Hepatocyte (in vitro differentiated cells): Measurements from ENCODE around the gene GALNTL6. TPM values are rescaled to one million over a fixed set of nuclear protein-coding genes. Genes with fewer than 3 reads are reported as not detected.
"Not testable (repeated sequence)": the region's sequence is repeated elsewhere in the genome, so short reads cannot be mapped to it uniquely, and the experiment has no call there.

Source experiments
- DNase-seq: peaks from one replicate; pipeline ENCODE4 v3.0.0-alpha.2; 2016; ENCODE audit warnings: low spot score
- H2AFZ ChIP-seq: fragments of 200-600 bp; sonication (generic); 2 replicates; pipeline ENCODE4 v1.6.0; 2016; ENCODE audit warnings: antibody characterized with exemption, mild to moderate bottlenecking
- H3K27ac ChIP-seq: fragments of 200-600 bp; sonication (generic); 2 replicates; pipeline ENCODE4 v1.5.1; 2016; ENCODE audit warnings: mild to moderate bottlenecking
- H3K27me3 ChIP-seq: fragments of 200-600 bp; sonication (generic); 2 replicates; pipeline ENCODE4 v1.6.1; 2016
- H3K36me3 ChIP-seq: fragments of 200-600 bp; sonication (generic); replicated peaks from 2 replicates; pipeline ENCODE4 v1.5.1; 2016; ENCODE audit warnings: low read depth; ENCODE audit not compliant: insufficient read depth
- H3K4me1 ChIP-seq: fragments of 200-600 bp; sonication (generic); 2 replicates; pipeline ENCODE4 v1.5.1; 2016; ENCODE audit warnings: mild to moderate bottlenecking, moderate library complexity; ENCODE audit not compliant: insufficient read depth
- H3K4me2 ChIP-seq: fragments of 200-600 bp; sonication (generic); 2 replicates; pipeline ENCODE4 v1.6.0; 2016
- H3K4me3 ChIP-seq: fragments of 200-600 bp; sonication (generic); 2 replicates; pipeline ENCODE4 v1.5.1; 2016; ENCODE audit warnings: mild to moderate bottlenecking
- H3K79me2 ChIP-seq: fragments of 200-600 bp; sonication (generic); 2 replicates; pipeline ENCODE4 v1.6.0; 2017; ENCODE audit warnings: mild to moderate bottlenecking
- H3K9me2 ChIP-seq: fragments of 200-600 bp; sonication (generic); replicated peaks from 2 replicates; pipeline ENCODE4 v1.6.0; 2017; ENCODE audit warnings: mild to moderate bottlenecking; ENCODE audit not compliant: insufficient read depth
- H3K9me3 ChIP-seq: fragments of 200-600 bp; sonication (generic); 2 replicates; pipeline ENCODE4 v1.5.1; 2016; ENCODE audit warnings: low read depth, mild to moderate bottlenecking
- H4K20me1 ChIP-seq: fragments of 200-600 bp; sonication (generic); 2 replicates; pipeline ENCODE4 v1.6.0; 2016; ENCODE audit warnings: mild to moderate bottlenecking; ENCODE audit not compliant: insufficient read depth, poor library complexity, severe bottlenecking
- CTCF ChIP-seq: fragments of 200-600 bp; sonication (generic); IDR thresholded peaks from 2 replicates; pipeline ENCODE4 v1.5.1; 2016; ENCODE audit warnings: antibody characterized with exemption, mild to moderate bottlenecking; ENCODE audit not compliant: poor library complexity
- EZH2 ChIP-seq: fragments of 200-600 bp; sonication (generic); IDR thresholded peaks from 2 replicates; pipeline ENCODE4 v1.6.1; 2016; ENCODE audit warnings: antibody characterized with exemption, mild to moderate bottlenecking, borderline replicate concordance
- EZH2phosphoT487 ChIP-seq: fragments of 200-600 bp; sonication (generic); IDR thresholded peaks from one replicate; pipeline ENCODE4 v1.6.1; 2018; ENCODE audit warnings: antibody characterized with exemption, mild to moderate bottlenecking, low read depth, moderate library complexity; ENCODE audit not compliant: unreplicated experiment, severe bottlenecking
- whole genome bisulfite sequencing: methylation state at CpG from one replicate; pipeline ENCODE4 v1.1.6; 2016; ENCODE audit warnings: low lambda C conversion rate; ENCODE audit errors: missing lambda C conversion rate; 5-methylcytosine and 5-hydroxymethylcytosine counted together
- polyA plus RNA-seq: library from polyadenylated mRNA; unstranded; fragments of >200 nt; fragmentation: Nextera tagmentation; extraction: Ambion mirVana; gene quantifications from 2 replicates; pipeline ENCODE4 v1.2.1, GENCODE V29; 2016
- total RNA-seq: library from RNA; depleted of rRNA; stranded (reverse); fragments of >200 nt; gene quantifications from 2 replicates; pipeline ENCODE4 v1.2.3, GENCODE V29; 2014

GALNTL6 gene
- total and polyA plus RNA-seq, 2 experiments from 2014 or later: 0.53 to 0.74 TPM

DNA sequence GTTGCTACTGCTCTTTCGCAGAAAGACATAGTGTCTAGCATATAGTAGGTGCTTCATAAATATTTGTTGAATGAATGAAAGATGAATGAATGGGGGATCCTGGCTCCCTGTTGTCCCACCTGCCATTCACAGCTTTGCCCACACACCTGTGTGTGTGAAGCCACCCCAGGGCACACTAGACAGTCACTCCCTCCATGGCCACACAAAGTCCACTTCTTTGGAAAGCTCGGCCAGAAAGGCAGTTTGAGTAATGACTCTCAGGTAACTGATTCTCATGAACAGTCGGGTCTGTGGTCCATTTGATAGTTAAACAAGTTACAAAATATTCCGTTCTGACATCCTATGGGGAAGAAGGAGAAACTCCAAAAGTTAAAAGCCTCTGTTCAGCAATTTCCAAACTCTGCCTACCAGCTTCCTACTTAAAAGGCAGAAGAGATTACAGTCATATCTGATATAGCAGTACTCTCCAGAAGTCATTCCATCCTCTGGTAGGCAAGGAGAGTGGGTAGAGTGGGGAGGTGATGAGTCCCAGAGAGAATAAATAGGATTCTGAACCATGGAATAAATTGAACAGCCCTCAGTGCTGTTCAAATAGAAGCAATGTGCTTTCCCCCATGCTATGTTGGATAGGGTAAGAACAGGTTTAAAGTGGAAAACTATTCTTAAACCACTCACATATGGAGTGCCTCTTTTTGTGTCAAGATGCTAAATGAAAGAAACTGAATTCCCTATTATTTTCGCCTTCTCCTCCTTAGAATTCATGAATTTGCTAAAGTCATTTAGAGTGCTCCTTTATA, 1150.5 kb downstream of the GALNTL6 start:
- Histone ChIP-seq H4K20me1 (no peaks in the 10 kb centered on the region), H3K9me2 (no peaks in the 10 kb centered on the region), H3K27ac (no peak overlapping the region), H3K4me3 (no peak overlapping the region), H3K4me2 (no peak overlapping the region), H3K27me3 (peaks cover 9% of the 10 kb centered on the region), H3K9me3 (no peaks in the 10 kb centered on the region), H2AFZ (no peak overlapping the region), H3K4me1 (no peaks in the 10 kb centered on the region), H3K79me2 (no peaks in the 10 kb centered on the region), H3K36me3 (no peaks in the 10 kb centered on the region)
- TF ChIP-seq EZH2phosphoT487: no peak
- no peak for TF ChIP-seq EZH2
- TF ChIP-seq CTCF: no peak
- 94% methylated on average over 5 of the region's 5 CpGs for WGBS
- no peak for DNase-seq

DNA sequence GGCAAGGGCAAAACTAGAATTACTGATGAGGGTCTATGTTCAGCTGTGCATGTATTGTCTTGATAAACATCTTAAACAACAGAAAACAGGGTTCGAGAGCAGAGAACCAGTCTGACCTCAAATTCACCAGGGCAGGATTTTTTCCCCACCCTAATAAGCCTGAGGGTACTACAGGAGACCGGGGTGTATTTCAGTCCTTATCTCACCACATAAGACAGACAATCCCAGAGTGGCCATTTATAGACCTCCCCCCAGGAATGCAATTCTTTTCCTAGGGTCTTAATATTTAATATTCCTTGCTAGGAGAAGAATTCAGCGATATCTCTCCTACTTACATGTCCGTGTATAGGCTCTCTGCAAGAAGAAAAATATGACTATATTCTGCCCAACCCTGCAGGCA, 1157.0 kb downstream of the GALNTL6 start:
- not testable (repeated sequence) for H3K9me2 ChIP-seq, H4K20me1 ChIP-seq, H3K36me3 ChIP-seq, H3K9me3 ChIP-seq, DNase-seq, H2AFZ ChIP-seq, H3K4me3 ChIP-seq, H3K79me2 ChIP-seq, H3K4me1 ChIP-seq, H3K4me2 ChIP-seq, H3K27ac ChIP-seq
- 91% methylated on average over 4 of the region's 4 CpGs for WGBS
- peaks cover 10% of the 10 kb centered on the region for H3K27me3 ChIP-seq

DNA sequence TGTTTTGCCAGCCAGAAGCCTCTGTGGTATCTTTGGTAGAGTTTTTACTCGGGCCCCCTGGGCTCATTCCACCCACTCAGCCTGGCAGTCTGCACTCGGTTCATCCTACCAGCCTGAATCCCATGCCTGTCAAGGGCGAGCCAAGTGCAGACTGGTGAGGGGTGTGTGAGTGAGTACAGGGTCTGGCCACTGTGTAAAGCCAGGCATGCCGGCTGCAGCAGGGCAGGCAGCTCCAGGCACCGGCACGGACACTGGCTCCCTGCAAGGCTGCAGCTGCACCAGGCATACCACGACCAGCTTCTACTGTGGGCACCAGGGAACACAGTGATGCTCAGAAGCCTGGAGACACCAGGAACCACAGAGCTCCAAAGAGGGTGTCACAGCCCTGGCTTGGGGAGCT, 1161.4 kb downstream of the GALNTL6 start:
- Histone ChIP-seq H3K27ac (no peak overlapping the region), H3K36me3 (no peaks in the 10 kb centered on the region), H4K20me1 (no peaks in the 10 kb centered on the region), H3K4me3 (no peak overlapping the region), H3K4me2 (no peak overlapping the region), H3K27me3 (peaks cover 10% of the 10 kb centered on the region), H3K79me2 (no peaks in the 10 kb centered on the region), H3K9me3 (peaks cover 2% of the 10 kb centered on the region), H3K4me1 (no peaks in the 10 kb centered on the region), H2AFZ (no peak overlapping the region), H3K9me2 (no peaks in the 10 kb centered on the region)
- whole genome bisulfite sequencing: 93% methylated on average over 7 of the region's 7 CpGs
- TF ChIP-seq CTCF (no peak), EZH2phosphoT487 (no peak), EZH2 (no peak)
- no peak for DNase-seq

DNA sequence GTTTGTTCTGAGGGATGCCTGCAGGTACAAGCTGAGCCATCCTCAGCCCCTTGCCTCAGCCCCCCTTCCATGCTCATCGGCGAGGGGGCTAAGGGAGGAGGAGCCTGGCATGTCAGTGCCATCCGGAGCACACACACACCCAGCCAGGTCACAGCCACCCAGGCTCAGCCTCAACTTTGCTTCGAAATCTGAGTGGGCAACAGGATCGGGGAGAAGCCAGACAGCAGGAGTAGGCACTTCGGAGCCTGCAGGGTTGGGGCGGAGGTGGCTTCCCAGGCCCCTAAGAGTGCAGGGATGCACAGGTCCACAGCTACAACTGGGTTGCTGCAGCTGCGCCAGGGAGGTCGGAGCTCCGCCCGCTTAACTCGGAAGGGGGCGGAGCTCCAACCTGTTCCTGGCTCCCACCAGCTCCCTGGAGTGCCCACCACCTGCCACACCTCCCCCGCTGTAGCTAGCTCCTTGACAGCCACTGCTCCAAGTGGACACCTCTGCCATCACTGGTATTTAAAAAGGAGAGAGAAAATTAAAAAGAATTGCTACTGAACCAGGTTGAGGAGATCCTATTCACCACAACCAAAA, 1162.5 kb downstream of the GALNTL6 start:
- peaks cover 2% of the 10 kb centered on the region for H3K9me3 ChIP-seq
- H3K79me2 ChIP-seq: no peaks in the 10 kb centered on the region
- no peaks in the 10 kb centered on the region for H3K36me3 ChIP-seq
- no peak overlapping the region for H2AFZ ChIP-seq
- no peaks in the 10 kb centered on the region for H3K4me1 ChIP-seq
- no peaks in the 10 kb centered on the region for H3K9me2 ChIP-seq
- H3K4me2 ChIP-seq: no peak overlapping the region
- WGBS: 93% methylated on average over 14 of the region's 14 CpGs
- H3K27ac ChIP-seq: no peak overlapping the region
- TF ChIP-seq EZH2phosphoT487: no peak
- no peak for TF ChIP-seq EZH2
- no peak for TF ChIP-seq CTCF
- H4K20me1 ChIP-seq: no peaks in the 10 kb centered on the region
- H3K4me3 ChIP-seq: no peak overlapping the region
- no peak for DNase-seq
- H3K27me3 ChIP-seq: peaks cover 10% of the 10 kb centered on the region

DNA sequence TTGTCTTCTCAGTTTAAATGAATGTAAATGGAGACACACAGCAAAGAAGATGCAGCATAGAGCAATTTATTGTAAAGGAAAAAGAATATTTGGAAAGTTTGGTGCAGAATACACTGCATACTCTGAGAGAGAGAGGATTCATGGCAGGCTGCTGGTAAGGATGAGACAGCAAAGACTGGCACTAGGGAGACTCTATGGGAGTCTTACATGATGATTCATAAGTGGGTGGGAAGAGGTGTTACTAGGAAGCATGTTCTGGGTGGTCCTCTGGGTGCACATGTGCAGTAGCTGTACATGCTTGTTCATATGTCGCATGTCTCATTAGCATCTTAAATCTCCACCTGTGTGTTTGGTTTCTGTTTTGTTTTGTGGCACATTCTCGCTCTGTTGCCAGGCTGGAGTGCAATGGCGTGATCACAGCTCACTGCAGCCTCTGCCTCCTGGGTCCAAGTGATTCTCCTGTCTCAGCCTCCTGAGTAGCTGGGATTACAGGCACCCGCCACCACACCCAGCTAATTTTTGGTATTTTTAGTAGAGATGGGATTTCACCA, 1164.4 kb downstream of the GALNTL6 start:
- not testable (repeated sequence) for H3K36me3 ChIP-seq, H3K79me2 ChIP-seq, H3K4me3 ChIP-seq, H4K20me1 ChIP-seq, DNase-seq, H3K27ac ChIP-seq, H3K9me3 ChIP-seq, H3K4me2 ChIP-seq, H2AFZ ChIP-seq, H3K4me1 ChIP-seq, H3K9me2 ChIP-seq, H3K27me3 ChIP-seq
- WGBS: 96% methylated on average over 4 of the region's 4 CpGs
